ENCODE measurements around the gene ZSWIM7. TPM values are rescaled to one million over a fixed set of nuclear protein-coding genes. Genes with fewer than 3 reads are reported as not detected.

ZSWIM7 gene
- total RNA-seq, 2 experiments from 2014 or later = 14.5 to 18.2 TPM

DNA sequence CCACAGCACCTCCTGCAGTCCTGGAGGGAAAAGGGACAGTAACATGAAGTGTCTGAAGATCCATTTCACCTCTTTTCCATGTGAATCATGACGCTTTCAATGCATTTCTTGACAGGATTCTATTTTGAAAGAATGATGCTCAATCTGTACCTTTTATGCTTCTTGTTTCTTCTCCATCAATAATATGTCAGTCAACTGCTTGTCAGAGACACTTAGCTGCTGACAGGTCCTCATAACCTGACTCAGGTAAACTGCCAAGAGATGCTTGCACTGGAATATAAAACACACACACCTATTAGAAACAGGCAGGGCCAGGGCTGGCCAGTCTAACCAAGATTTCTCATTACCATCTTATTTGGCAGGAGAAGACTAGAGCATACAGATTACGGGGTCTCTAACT, 21.6 kb downstream of the ZSWIM7 start:
- POLR2A ChIA-PET = no interaction called here
- CTCF ChIA-PET = no interaction called here
- Mint-ChIP-seq H3K9me3 (no peaks in the 10 kb centered on the region), H3K4me1 (ENCODE audit: low read depth) (peaks cover 26% of the 10 kb centered on the region), H3K36me3 (ENCODE audit: low read depth) (peaks cover 43% of the 10 kb centered on the region), H3K27me3 (no peaks in the 10 kb centered on the region), H3K4me3 (no peak overlapping the region), H3K27ac (no peak overlapping the region)
- DNase-seq (no peak), ATAC-seq (no peak)
- TF ChIP-seq, protein P1, sequence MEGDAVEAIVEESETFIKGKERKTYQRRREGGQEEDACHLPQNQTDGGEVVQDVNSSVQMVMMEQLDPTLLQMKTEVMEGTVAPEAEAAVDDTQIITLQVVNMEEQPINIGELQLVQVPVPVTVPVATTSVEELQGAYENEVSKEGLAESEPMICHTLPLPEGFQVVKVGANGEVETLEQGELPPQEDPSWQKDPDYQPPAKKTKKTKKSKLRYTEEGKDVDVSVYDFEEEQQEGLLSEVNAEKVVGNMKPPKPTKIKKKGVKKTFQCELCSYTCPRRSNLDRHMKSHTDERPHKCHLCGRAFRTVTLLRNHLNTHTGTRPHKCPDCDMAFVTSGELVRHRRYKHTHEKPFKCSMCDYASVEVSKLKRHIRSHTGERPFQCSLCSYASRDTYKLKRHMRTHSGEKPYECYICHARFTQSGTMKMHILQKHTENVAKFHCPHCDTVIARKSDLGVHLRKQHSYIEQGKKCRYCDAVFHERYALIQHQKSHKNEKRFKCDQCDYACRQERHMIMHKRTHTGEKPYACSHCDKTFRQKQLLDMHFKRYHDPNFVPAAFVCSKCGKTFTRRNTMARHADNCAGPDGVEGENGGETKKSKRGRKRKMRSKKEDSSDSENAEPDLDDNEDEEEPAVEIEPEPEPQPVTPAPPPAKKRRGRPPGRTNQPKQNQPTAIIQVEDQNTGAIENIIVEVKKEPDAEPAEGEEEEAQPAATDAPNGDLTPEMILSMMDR (IDR thresholded peaks at IDR 0.05) = no peak
- intact Hi-C loops (cut with micrococcal nuclease) = no loop called here

DNA sequence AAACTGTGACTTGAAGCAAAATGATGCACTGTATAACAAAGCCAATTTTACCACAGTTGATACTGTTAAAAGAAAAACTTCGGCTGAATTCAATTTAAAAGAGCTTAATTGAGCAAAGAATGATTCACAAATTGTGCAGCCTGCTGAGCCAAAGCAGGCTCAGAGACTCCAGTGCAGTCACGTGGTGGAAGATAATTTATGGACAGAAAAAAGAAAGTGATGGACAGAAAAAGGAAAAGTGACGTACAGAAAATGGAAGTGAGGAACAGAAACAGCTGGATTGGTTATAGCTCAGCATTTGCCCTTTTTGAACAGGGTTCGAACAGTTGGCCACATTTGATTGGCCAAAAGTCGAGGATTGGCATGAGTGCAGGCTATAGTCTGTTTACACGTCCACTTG, 25.7 kb downstream of the ZSWIM7 start:
- intact Hi-C loops (cut with micrococcal nuclease) = no loop called here
- no peak for ATAC-seq
- no peaks in the 10 kb centered on the region for H3K9me3 Mint-ChIP-seq
- no peak overlapping the region for H3K27ac Mint-ChIP-seq
- H3K4me3 Mint-ChIP-seq = no peak overlapping the region
- TF ChIP-seq, protein P1 (IDR thresholded peaks at IDR 0.05) = no peak
- no peaks in the 10 kb centered on the region for H3K27me3 Mint-ChIP-seq
- POLR2A ChIA-PET = no interaction called here
- DNase-seq = no peak
- peaks cover 3% of the 10 kb centered on the region for H3K4me1 Mint-ChIP-seq (ENCODE audit: low read depth)
- H3K36me3 Mint-ChIP-seq (ENCODE audit: low read depth) = peaks cover 22% of the 10 kb centered on the region
- CTCF ChIA-PET = interaction anchor here (1.0 kb wide), 1 partner anchor 26 kb away, joined by 3 read pairs; the partner anchor contains the start of genes TTC19 and ZSWIM7

DNA sequence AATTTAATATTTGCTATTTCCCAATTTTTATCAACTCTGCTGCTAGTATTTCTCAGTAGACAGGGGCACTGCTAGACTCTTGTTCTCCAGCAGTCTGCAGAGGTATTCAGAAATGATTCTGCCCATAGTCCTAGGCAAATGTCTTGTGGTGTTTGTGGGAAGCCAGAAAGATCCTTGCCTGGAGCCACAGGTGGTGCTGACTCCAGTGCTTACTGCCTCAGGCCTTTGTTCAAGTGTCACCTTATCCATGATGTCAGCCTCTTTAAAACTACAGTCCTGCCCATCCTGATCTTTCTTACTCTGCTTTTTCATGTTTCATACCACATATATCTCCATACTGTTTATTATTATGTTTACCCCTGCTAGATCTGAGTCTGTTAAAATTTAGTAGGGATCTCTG, 26.5 kb downstream of the ZSWIM7 start:
- CTCF ChIA-PET = no interaction called here
- TF ChIP-seq, protein P1 (IDR thresholded peaks at IDR 0.05) = no peak
- ATAC-seq = no peak

DNA sequence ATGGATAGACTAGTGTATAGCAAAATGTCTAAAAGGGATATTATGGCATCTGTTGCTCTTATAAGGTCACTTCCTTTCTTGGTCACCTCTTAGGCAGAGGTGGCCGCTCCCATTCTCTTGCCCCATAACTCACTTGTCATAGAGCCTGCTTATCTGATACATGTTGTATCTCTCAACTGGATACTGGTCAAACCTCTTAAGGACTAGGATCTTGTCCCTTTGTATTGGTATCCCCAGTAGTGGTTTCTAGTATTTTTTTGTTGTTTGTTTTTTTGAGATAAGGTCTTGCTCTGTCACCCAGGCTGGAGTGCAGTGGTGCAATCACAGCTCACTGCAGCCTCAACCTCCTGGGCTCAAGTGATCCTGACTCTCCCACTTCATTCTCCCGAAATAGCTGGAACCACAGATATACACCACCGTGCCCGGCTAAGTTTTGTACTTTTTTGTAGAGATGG, 27.0 kb downstream of the ZSWIM7 start:
- intact Hi-C loops (cut with micrococcal nuclease) = no loop called here
- no peak for ATAC-seq
- DNase-seq = no peak
- Mint-ChIP-seq H3K9me3 (no peaks in the 10 kb centered on the region), H3K36me3 (ENCODE audit: low read depth) (peaks cover 15% of the 10 kb centered on the region), H3K27me3 (no peaks in the 10 kb centered on the region), H3K4me3 (no peak overlapping the region), H3K4me1 (ENCODE audit: low read depth) (peaks cover 7% of the 10 kb centered on the region), H3K27ac (no peak overlapping the region)
- TF ChIP-seq, protein P1 (IDR thresholded peaks at IDR 0.05) = no peak
- ChIA-PET CTCF (no interaction called here), POLR2A (no interaction called here)

More for the DNA sequence above, 26.5 kb downstream of the ZSWIM7 start:
- no peaks in the 10 kb centered on the region for H3K9me3 Mint-ChIP-seq
- no peak overlapping the region for H3K27ac Mint-ChIP-seq
- DNase-seq = no peak
- H3K4me3 Mint-ChIP-seq = no peak overlapping the region
- intact Hi-C loops (cut with micrococcal nuclease) = no loop called here
- peaks cover 18% of the 10 kb centered on the region for H3K36me3 Mint-ChIP-seq (ENCODE audit: low read depth)
- H3K4me1 Mint-ChIP-seq (ENCODE audit: low read depth) = peaks cover 3% of the 10 kb centered on the region
- H3K27me3 Mint-ChIP-seq = no peaks in the 10 kb centered on the region
- POLR2A ChIA-PET = no interaction called here

DNA sequence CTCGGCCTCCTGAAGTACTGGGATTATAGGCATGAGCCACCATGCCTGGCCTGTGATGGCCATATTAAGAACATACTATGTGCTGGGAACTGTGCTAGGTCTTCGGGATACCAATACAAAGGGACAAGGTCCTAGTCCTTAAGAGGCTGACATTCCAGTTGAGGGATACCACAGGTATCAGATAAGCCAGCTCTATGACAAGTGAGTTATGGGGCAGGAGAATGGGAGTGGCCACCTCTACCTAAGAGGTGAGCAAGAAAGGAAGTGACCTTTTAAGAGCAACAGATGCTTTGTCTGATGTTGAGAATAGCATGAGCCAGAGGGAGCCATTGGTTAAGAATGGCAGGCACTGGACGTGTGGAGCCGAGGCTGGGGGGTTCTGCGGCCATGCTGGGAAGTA, 27.6 kb downstream of the ZSWIM7 start:
- TF ChIP-seq, protein P1 (IDR thresholded peaks at IDR 0.05) = no peak
- ChIA-PET POLR2A (no interaction called here), CTCF (no interaction called here)
- Mint-ChIP-seq H3K36me3 (ENCODE audit: low read depth) (peaks cover 11% of the 10 kb centered on the region), H3K4me1 (ENCODE audit: low read depth) (peaks cover 8% of the 10 kb centered on the region), H3K4me3 (no peak overlapping the region), H3K27ac (no peak overlapping the region), H3K27me3 (no peaks in the 10 kb centered on the region), H3K9me3 (no peaks in the 10 kb centered on the region)
- intact Hi-C loops (cut with micrococcal nuclease) = no loop called here
- ATAC-seq = no peak
- no peak for DNase-seq

Data from activated CD8-positive, alpha-beta T cell treated with anti-CD3 and anti-CD28 coated beads for 36 hours (primary cell).